Hematopoietic multipotent progenitor cell treated with erythropoietin and hydrocortisone succinate and interleukin-3 and kit ligand, for 6 days (in vitro differentiated cells): ENCODE measurements around the gene TENT5C.

Experiments used
- DNase-seq: peaks from one replicate; pipeline ENCODE4 v3.0.0-alpha.2; 2015

The TENT5C gene

DNA sequence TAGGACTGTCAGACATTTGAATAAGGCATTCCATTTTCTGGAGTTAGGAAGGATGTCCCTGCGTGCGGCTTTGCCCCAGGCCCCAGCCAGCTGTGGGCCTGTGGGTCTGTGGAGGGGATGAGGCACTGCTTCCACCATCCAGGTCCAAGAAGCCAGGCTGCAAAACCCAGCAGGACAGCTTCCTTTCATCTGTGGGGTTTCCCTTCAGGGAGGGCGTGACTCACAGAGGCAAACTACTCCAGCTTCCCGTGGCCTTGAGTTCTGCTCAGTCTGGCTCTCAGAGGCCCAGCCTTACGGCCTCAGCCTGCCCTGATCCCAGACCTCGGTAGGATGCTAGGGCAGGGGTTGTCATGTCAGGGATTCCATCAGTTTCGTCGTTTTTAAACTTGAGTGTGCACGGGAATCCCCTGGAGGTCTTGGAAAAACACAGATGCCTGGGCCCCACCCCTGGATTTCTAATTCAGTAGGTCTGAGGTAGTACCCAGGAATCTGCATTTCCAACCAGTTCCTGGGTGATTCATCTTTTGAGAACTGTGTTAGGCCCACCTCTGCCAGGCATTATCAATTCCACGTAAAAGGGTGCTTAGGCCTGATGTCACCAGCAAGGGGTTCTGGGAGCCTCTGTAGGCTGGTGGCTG lies 32.3 kb upstream of the TENT5C start:
- no peak for DNase-seq

GRCh38 chr1:117574161-117574835 lies 31.6 kb upstream of the TENT5C start:
- DNase-seq: no peak

DNA sequence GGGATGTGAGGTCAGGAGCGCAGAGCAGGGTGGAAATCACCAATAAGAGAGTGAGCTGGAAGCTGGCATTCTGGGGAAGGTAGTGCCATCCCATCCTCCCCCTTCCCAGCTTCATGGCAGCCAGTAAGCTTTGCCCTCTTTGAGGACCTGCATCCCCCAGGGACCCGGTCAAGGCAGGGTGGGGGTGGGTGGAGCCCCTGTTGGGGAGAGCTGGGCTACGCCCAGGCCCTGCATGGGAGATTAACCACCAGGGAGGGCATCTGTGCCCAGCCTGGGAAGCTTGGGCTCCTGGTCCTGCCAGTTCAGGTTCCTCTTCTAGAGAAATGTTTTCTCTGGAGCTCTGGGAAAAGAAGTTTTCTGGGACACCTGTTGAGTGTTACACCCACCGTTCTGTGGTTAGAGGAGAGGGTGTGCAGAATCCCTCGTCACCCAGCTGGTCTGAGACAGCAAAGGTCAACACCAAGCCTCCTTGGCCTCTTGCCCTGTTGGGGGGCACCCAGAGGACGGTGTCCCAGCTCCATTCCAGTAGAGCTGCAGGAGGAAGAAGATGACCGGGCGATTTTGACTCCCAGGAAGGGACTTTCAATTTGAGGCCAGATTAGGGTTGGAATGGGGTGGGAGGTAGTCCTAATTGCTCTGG lies 30.1 kb upstream of the TENT5C start:
- no peak for DNase-seq

DNA sequence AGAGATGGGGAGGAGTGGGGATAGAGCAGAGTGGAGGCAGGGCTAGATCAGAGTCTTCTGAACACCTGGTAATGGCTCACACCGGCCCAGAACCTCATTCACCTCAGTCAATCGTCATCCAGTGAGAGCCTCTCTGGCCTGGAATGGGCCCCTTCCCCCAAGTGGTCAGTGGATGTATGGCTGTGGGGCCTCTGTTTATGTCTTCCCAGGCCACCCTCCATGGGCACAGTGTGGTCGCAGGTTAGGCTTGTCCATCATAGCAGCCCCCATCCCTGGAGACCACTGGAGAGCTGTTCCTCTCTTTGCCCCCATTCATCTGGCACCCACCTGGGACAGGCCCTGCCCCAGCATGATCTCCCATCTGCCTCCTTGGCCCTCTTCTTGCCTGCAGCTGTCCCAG lies 29.6 kb upstream of the TENT5C start:
- no peak for DNase-seq

DNA sequence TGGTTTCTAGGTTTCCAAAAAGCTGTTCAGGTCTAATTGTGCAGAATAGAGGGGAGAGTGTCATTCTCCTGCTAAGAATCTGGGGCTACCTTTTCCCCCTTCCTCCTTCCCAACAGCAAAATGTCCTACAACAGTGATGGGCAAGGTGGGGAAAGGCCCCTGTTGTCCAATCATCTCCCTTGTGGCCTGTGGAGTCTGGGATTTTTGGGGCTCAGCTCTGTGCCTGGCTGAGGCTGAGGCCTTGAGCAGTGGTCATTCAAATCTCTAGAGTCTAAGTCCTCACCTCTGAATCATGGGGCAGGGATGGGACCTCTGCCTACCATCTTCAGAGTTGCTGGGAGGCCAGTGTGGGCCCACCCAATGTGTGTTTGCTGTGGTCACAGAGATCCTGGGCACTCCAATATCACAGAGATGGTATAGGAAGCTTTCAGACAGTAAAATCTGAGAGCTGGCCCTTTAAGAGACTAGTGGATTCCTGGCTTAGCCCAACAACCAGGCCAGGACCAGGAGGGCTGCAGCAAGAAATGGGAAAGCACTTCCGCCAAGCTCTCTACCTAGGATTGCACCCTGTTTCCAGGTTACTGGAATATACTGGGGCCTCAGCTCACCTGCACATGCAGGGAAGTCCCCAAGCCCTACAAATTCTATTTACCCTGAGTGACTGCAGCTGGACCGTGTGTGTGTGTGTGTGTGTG lies 28.5 kb upstream of the TENT5C start:
- DNase-seq: no peak

DNA sequence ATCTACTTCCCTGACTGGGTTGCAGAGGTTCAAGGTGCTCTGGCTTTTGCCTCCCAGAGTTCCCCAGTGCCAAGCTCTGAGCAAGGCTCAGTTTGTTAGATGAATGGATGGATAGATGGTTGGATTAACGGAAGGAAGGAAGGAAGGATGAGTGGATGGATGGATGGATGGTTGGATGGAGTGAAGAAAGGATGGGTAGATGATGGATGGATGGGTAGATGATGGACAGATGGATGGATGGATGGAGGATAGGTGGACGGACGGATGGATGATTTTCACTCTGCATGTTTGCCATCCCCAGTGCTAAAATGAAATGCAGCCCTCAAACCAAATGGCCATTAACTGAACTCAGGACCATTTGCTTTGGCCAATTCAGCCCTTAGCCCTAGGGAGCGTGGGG lies 27.4 kb upstream of the TENT5C start:
- DNase-seq: no peak

DNA sequence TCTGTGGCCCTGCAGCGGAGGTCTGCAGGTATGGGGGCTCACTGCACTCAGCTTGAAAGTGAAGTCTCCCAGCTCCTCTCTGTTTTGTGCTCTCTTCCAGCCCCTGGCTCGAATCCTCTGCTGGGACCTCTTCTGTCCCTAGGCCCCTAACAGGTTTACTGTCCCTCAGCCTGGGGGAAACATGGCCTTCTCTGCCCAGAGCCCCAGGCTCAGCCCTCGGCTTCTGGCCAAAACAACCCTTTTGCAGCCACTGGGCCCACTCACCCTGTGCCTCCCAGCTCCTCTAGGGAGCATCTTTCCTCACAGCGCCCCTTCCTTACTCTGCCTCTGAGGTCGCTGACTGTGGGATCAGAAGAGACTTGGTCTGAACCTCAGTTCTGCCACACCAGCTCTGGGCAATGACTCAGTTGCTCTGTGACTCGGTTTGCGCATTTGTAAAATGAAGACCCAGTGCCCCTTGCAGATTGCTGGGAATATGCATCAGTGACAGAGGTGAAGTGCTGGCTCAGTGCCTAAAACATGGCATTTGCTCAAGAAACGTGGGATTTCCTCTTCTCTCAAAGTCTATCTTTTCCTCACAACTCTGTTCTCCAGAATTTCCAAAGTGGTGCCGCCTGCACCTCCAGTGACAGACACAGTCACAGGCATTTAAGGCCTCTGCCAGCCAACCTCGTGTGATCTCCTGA lies 26.5 kb upstream of the TENT5C start:
- DNase-seq: no peak

DNA sequence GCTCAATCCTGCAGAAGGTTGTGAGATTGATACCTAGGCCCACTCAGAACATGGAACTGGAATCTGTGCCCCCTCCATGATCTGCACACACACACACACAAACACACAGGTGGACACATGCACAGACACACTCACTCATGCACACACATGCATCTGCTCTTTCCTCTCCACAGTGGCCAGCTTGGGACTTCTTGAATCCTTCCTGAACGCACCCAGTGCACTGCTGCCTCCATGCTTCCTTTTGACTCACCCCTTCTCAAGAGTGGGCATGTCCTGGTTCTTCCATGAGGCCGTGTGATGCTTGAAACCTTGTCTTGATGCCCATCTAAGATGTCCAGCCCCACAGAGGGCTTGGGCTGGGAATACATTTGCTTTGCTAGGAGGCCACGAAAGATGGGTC lies 25.4 kb upstream of the TENT5C start:
- no peak for DNase-seq

GRCh38 chr1:117580882-117581281 lies 25.0 kb upstream of the TENT5C start:
- no peak for DNase-seq

DNA sequence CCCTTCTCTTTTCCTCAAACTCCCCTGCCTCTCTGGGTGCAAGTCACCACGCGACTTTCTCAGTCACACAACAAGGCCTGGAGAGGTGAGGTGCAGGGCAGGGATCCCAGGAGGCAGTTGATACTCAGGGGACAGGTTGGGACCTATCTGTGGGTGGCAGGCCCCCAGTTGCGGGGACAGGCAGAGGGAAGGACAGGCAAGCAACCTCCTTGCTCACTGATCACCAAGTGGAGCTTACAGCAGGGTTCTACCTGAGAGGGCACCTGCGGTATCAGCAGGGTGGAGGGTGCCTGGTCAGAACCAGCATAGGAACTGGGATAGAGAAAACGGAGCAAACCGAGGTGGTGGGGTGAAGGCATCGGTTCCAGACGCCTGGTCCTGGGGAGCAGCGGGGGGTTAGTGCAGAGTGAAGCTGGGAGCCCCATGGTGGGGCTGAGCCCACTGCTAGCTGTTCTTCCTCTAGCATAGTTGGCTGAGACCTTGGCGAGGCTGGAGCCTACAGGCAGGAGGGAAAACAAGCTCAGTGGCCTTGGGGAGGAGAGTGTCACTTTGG lies 24.4 kb upstream of the TENT5C start:
- no peak for DNase-seq

GRCh38 chr1:117582451-117582850 lies 23.4 kb upstream of the TENT5C start:
- no peak for DNase-seq

DNA sequence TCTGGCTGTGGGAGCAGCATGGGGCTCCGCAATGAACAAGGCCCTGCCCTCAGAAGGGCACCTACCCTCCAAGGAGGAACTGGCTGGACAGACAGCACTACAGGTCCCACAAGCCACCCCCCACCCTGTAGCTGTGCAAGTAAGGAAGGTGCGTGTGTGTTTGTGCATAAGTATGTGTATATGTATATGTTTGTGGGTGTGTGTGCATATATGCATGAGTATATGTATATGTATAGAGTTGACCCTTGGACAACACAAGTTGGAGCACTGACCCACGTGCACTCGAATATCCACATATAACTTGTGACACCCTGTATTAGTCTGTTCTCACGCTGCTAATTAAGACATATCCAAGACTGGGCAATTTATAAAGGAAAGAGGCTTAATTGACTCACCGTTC lies 22.6 kb upstream of the TENT5C start:
- DNase-seq: no peak

- DNase-seq: no peak
These were observed 21.7 kb upstream of the TENT5C start for GRCh38 chr1:117584181-117584580.

GRCh38 chr1:117585086-117585485 lies 20.8 kb upstream of the TENT5C start:
- DNase-seq: no peak

DNA sequence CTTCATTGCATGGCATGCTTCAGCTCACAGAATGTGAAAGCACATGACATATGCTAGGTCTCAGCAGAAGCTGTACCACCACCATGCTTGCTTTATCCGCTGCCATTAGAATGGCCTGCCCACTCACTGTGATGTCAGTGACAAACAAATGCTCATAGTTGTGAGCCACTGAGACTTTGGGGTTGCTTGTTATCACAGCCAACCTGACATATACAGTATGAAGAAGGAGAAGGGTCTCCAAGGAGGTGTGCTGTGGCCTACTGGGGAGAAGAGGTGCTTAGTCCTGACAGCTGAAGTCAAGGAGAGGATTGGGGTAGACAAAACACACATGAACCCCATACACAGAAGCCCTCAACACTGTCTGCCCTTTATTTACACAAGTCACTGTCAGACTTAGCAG lies 19.5 kb upstream of the TENT5C start:
- DNase-seq: no peak

GRCh38 chr1:117586747-117587498 lies 18.9 kb upstream of the TENT5C start:
- no peak for DNase-seq

DNA sequence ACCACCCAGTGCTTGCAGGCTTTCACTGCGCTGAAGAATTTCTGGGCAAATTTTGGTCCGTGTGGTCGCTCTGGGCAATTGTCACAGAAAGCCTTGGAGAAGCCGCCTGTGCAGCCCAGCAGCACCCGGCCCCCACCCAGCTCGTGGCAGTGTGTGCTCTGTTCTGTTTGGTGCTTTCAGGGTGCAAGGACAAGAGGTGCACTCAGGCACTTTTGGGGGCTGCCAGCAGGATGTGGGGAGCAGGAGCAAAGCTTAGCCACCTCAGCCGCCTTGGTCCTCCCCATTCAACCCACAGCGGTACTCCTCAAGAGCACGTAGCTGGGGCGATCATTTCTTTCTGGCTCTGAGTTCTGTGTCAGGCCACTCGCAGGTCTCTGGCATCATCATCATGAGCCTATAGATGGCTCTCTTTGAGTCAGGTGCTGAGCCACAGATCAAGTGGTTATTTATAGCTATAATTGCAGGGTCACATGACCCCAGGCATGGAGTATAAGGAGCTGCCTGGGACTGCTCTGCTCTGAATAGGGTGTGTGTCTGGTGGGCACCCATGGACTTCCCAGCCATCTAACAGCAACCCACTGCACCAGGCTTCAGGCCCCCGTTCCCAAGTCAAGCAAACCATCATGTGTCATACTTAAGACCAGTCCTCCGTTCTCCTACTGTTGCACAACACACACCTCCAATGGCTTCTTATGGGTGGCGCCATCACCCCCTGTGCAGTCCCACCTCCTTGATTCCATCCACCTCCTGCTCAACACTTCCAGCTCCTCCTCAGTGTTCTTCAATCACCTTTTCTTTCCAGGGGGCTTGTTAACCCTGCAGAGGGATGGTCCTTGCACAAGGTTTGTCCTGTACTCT lies 18.1 kb upstream of the TENT5C start:
- DNase-seq: no peak

DNA sequence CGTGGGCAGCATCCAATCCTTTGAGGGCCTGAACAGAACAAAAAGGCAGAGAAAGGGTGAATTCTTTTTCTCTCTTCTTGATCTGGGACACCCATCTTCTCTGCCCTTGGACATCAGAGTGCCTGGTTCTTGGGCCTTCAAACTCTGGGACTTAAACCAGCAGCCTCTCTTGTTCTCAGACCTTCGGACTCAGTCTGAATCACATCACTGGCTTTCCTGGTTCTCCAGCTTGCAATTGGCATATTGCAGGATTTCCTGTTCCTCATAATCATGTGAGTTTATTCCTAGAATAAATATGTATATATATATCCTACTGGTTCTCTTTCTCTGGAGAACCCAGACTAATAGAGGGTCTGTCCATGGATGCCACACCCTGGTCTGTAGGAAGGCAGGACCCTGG lies 16.3 kb upstream of the TENT5C start:
- DNase-seq: no peak

- no peak for DNase-seq
These were observed 15.4 kb upstream of the TENT5C start for GRCh38 chr1:117590273-117590925.

GRCh38 chr1:117591252-117591651 lies 14.6 kb upstream of the TENT5C start:
- no peak for DNase-seq

- no peak for DNase-seq
These were observed 13.7 kb upstream of the TENT5C start for GRCh38 chr1:117592155-117592554.
